Nephron (organoid): ENCODE results near the gene ALG6.
"Not testable (repeated sequence)": the region's sequence is repeated elsewhere in the genome, so short reads cannot be mapped to it uniquely, and the experiment has no call there.

Experiments used
- H3K27ac Mint-ChIP-seq, 3 experiments: 2 replicates each; pipeline ENCODE4 v1.8.0; 2020; ENCODE audit warnings: mixed read lengths in 3 of 3, mild to moderate bottlenecking in 2 of 3, moderate library complexity in 1 of 3
- H3K27me3 Mint-ChIP-seq: 2 replicates; pipeline ENCODE4 v1.8.0; 2021; ENCODE audit warnings: low read depth, mild to moderate bottlenecking, moderate library complexity, mixed read lengths
- H3K36me3 Mint-ChIP-seq: 2 replicates; pipeline ENCODE4 v1.8.0; 2020; ENCODE audit warnings: low read depth, mixed read lengths
- H3K4me1 Mint-ChIP-seq: 2 replicates; pipeline ENCODE4 v1.8.0; 2020; ENCODE audit warnings: mixed read lengths
- H3K4me3 Mint-ChIP-seq, 3 experiments: 2 replicates each; pipeline ENCODE4 v1.8.0; 2020; ENCODE audit warnings: mild to moderate bottlenecking in 3 of 3, mixed read lengths in 3 of 3, moderate library complexity in 2 of 3
- H3K9me3 Mint-ChIP-seq: 2 replicates; pipeline ENCODE4 v1.8.0; 2020; ENCODE audit warnings: mixed read lengths
- TF ChIP-seq, protein P1 (sequence below), 3 experiments: fragments of 200-600 bp; sonication (generic); IDR thresholded peaks; one replicate each; pipeline ENCODE4 v1.5.0; 2021; ENCODE audit warnings: antibody characterized with exemption in 3 of 3; ENCODE audit not compliant: unreplicated experiment in 3 of 3

The ALG6 gene

DNA sequence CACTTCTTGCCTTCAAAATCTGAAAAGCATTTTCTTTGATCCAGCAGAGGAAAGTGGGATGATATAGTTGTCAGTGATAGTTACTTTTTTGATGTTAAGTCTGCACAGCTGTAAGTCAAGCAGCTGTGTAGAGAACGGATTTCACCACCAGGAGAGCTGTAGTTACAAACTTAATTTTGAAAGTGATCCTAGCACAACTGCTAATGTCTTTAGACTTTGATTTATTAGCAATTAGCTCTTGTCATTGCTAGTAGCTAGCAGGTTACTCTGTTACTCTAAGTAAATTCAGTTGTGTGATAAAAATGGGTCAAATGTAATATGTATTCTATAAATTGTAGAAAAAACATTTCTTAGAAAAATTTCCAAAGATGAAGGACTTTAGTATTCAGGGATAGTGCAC lies 46.0 kb downstream of the ALG6 start:
- TF ChIP-seq, protein P1, sequence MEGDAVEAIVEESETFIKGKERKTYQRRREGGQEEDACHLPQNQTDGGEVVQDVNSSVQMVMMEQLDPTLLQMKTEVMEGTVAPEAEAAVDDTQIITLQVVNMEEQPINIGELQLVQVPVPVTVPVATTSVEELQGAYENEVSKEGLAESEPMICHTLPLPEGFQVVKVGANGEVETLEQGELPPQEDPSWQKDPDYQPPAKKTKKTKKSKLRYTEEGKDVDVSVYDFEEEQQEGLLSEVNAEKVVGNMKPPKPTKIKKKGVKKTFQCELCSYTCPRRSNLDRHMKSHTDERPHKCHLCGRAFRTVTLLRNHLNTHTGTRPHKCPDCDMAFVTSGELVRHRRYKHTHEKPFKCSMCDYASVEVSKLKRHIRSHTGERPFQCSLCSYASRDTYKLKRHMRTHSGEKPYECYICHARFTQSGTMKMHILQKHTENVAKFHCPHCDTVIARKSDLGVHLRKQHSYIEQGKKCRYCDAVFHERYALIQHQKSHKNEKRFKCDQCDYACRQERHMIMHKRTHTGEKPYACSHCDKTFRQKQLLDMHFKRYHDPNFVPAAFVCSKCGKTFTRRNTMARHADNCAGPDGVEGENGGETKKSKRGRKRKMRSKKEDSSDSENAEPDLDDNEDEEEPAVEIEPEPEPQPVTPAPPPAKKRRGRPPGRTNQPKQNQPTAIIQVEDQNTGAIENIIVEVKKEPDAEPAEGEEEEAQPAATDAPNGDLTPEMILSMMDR (IDR thresholded peaks at IDR 0.05; ENCODE audit: unreplicated experiment in 3 of 3), result peak; percentile 13 to 25 (median 19)
- Mint-ChIP-seq H3K9me3 (no peaks in the 10 kb centered on the region), H3K27ac (peak overlapping the region in 1 of 3 experiments; percentile 8), H3K4me1 (peaks cover 53% of the 10 kb centered on the region), H3K27me3 (no peaks in the 10 kb centered on the region), H3K4me3 (no peak overlapping the region), H3K36me3 (peaks cover 5% of the 10 kb centered on the region)

DNA sequence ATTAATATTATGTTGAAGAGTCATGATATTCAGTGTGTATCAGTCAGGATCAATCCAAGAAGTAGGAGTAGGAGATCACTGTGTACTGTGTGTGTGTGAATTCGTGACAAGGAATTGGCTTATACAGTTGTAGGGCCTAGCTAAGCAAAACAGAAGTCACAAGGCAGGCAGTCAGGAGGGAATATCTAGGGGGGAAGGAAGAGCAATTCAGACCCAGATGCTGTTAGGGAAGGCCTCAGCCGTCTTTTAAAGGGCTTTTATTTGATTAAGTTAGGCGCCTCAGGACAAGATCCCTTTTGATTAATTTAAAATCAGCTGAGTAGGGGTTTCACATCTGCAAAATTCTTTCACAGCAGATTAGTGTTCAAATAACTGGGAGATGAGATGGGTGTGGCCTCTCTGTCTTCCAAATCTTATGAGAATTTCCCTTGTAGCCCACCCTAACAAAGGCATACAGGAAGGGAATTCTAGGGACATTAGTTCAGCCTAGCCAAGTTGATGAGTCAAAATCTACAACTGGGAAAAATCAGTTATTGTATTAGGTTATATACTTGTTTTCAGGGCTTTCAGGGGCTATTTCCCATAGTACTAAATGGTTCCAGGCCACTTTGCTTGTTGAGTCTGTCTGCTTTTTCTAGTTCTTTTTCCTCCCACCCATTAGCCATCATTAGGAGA lies 47.4 kb downstream of the ALG6 start:
- Mint-ChIP-seq H3K36me3 (peaks cover 3% of the 10 kb centered on the region), H3K9me3 (no peaks in the 10 kb centered on the region), H3K4me1 (peaks cover 46% of the 10 kb centered on the region), H3K4me3 (no peak overlapping the region), H3K27ac (peak overlapping the region in 1 of 3 experiments; percentile 23), H3K27me3 (no peaks in the 10 kb centered on the region)
- TF ChIP-seq, protein P1 (IDR thresholded peaks at IDR 0.05; ENCODE audit: unreplicated experiment in 3 of 3), result no peak

- Mint-ChIP-seq H3K27ac (no peak overlapping the region), H3K4me1 (peaks cover 26% of the 10 kb centered on the region), H3K27me3 (no peaks in the 10 kb centered on the region), H3K9me3 (no peaks in the 10 kb centered on the region), H3K36me3 (peaks cover 16% of the 10 kb centered on the region), H3K4me3 (no peak overlapping the region)
- TF ChIP-seq, protein P1 (IDR thresholded peaks at IDR 0.05; ENCODE audit: unreplicated experiment in 3 of 3), result no peak
These were observed 50.7 kb downstream of the ALG6 start for GRCh38 chr1:63418101-63418500.

DNA sequence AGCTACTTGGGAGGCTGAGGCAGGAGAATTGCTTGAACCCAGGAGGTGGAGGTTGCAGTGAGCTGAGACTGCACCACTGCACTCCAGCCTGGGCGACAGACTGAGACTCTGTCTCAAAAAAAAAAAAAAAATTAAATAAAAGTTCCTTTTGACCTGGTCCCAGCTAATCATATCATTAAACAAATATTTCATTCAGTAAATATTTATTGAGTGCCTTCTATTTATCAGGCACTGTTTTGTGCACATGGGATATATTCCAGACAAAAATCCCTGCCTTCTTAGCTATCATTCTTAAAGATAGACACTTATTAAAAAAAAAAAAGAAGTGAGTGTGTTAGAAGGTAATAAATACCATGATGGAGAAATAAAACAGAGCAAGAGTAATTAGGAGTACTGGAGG lies 53.3 kb downstream of the ALG6 start:
- not testable (repeated sequence) for H3K4me1 Mint-ChIP-seq, H3K4me3 Mint-ChIP-seq, H3K27me3 Mint-ChIP-seq, H3K27ac Mint-ChIP-seq, H3K9me3 Mint-ChIP-seq
- H3K36me3 Mint-ChIP-seq, result peaks cover 12% of the 10 kb centered on the region

- Mint-ChIP-seq H3K9me3 (no peaks in the 10 kb centered on the region), H3K4me1 (no peaks in the 10 kb centered on the region), H3K27ac (no peak overlapping the region), H3K36me3 (peaks cover 17% of the 10 kb centered on the region), H3K27me3 (no peaks in the 10 kb centered on the region), H3K4me3 (no peak overlapping the region)
- TF ChIP-seq, protein P1 (IDR thresholded peaks at IDR 0.05; ENCODE audit: unreplicated experiment in 3 of 3), result no peak
These were observed 56.2 kb downstream of the ALG6 start for GRCh38 chr1:63423649-63424048.

DNA sequence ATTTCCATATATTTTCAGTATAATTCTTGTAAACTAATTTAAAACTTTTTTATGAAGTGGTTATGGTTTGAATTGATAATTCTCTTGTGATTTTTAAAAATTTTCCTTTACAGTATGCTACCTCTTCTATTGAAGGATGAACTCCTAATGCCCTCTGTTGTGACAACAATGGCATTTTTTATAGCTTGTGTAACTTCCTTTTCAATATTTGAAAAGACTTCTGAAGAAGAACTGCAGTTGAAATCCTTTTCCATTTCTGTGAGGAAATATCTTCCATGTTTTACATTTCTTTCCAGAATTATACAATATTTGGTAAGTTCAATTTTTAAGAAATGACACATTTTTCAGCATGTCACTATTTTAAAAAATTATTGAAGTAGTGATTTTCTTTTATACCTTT lies 61.4 kb downstream of the ALG6 start:
- peaks cover 42% of the 10 kb centered on the region for H3K36me3 Mint-ChIP-seq
- H3K4me3 Mint-ChIP-seq, result no peak overlapping the region
- H3K9me3 Mint-ChIP-seq, result peaks cover 25% of the 10 kb centered on the region
- no peaks in the 10 kb centered on the region for H3K4me1 Mint-ChIP-seq
- TF ChIP-seq, protein P1 (IDR thresholded peaks at IDR 0.05; ENCODE audit: unreplicated experiment in 3 of 3), result no peak
- no peaks in the 10 kb centered on the region for H3K27me3 Mint-ChIP-seq
- no peak overlapping the region for H3K27ac Mint-ChIP-seq
